BLaER1 treated with 17β-estradiol and CSF1 and Interleukin-3, amounts not matched to agents 10 nM and 100 nM (cell line): ENCODE data around the gene PRPF6.

Experiments
- H3K27ac ChIP-seq, 11 experiments: shearing (Covaris generic); formaldehyde crosslinking; 2 replicates each; pipeline ENCODE4 v1.8.1; 2022
- H3K27me3 ChIP-seq, 11 experiments: shearing (Covaris generic); formaldehyde crosslinking; 2 replicates each; pipeline ENCODE4 v1.8.1; 2022
- H3K36me3 ChIP-seq, 11 experiments: shearing (Covaris generic); formaldehyde crosslinking; 2 replicates each; pipeline ENCODE4 v1.8.1; 2022
- H3K4me1 ChIP-seq, 10 experiments: shearing (Covaris generic); formaldehyde crosslinking; 2 replicates each; pipeline ENCODE4 v1.8.1; 2022
- H3K4me2 ChIP-seq, 11 experiments: shearing (Covaris generic); formaldehyde crosslinking; 2 replicates each; pipeline ENCODE4 v1.8.1; 2022
- H3K4me3 ChIP-seq, 10 experiments: shearing (Covaris generic); formaldehyde crosslinking; 2 replicates each; pipeline ENCODE4 v1.8.1; 2022
- H3K9ac ChIP-seq, 11 experiments: shearing (Covaris generic); formaldehyde crosslinking; 2 replicates each; pipeline ENCODE4 v1.8.1; 2022
- H3K9me3 ChIP-seq, 11 experiments: shearing (Covaris generic); formaldehyde crosslinking; replicated peaks in 1 of 11; 2 replicates each; pipeline ENCODE4 v1.8.1; 2022
- H4K20me1 ChIP-seq, 11 experiments: shearing (Covaris generic); formaldehyde crosslinking; 2 replicates each; pipeline ENCODE4 v1.8.1; 2022
- Cebpa-rat ChIP-seq, 11 experiments: shearing (Covaris generic); IDR thresholded peaks; 2 replicates each; pipeline ENCODE4 v1.8.1; 2022

PRPF6 gene

GRCh38 chr20:64065062-64065973, 84.4 kb downstream of the PRPF6 start:
- 0 out of 20 replicates have a peak overlapping the region, but pooled peaks of 1 of the 10 experiments have one; percentile 14 for H3K4me3 ChIP-seq
- peak overlapping the region; percentile 68 to 100 (median 98) for H3K4me2 ChIP-seq
- H3K36me3 ChIP-seq = no peaks in the 10 kb centered on the region
- TF ChIP-seq Cebpa-rat (IDR thresholded peaks at IDR 0.05) = no peak
- H3K27ac ChIP-seq = peak overlapping the region in 8 of 11 experiments; percentile 3 to 71 (median 48); a peak in 14 of 22 replicates
- peaks cover 4 to 43% (median 18%) of the 10 kb centered on the region in 11 experiments; a peak in 14 of 22 replicates for H4K20me1 ChIP-seq
- no peaks in the 10 kb centered on the region for H3K9me3 ChIP-seq
- H3K9ac ChIP-seq = peak overlapping the region in 7 of 11 experiments; percentile 19 to 93 (median 31); a peak in 12 of 22 replicates
- H3K4me1 ChIP-seq = peaks cover 62 to 80% (median 77%) of the 10 kb centered on the region in 10 experiments
- no peaks in the 10 kb centered on the region for H3K27me3 ChIP-seq

- Histone ChIP-seq H3K27me3 (no peaks in the 10 kb centered on the region), H3K36me3 (no peaks in the 10 kb centered on the region), H3K4me2 (peak overlapping the region; percentile 68 to 100 (median 98)), H3K9me3 (no peaks in the 10 kb centered on the region), H3K4me3 (0 out of 20 replicates have a peak overlapping the region, but pooled peaks of 1 of the 10 experiments have one; percentile 5), H3K9ac (peak overlapping the region in 7 of 11 experiments; percentile 19 to 61 (median 30); a peak in 10 of 22 replicates), H4K20me1 (peaks cover 4 to 50% (median 21%) of the 10 kb centered on the region in 11 experiments; a peak in 14 of 22 replicates), H3K27ac (peak overlapping the region in 8 of 11 experiments; percentile 3 to 71 (median 48); a peak in 13 of 22 replicates), H3K4me1 (peaks cover 62 to 86% (median 84%) of the 10 kb centered on the region in 10 experiments)
- no peak for TF ChIP-seq Cebpa-rat (IDR thresholded peaks at IDR 0.05)
Observed at GRCh38 chr20:64065974-64066343, 85.0 kb downstream of the PRPF6 start.

- Histone ChIP-seq H3K4me2 (peak overlapping the region; percentile 68 to 100 (median 98)), H3K4me3 (no peak overlapping the region), H3K9ac (peak overlapping the region in 2 of 11 experiments; percentile 7 to 38; a peak in 2 of 22 replicates), H4K20me1 (peaks cover 14 to 61% (median 31%) of the 10 kb centered on the region in 11 experiments; a peak in 20 of 22 replicates), H3K4me1 (peaks cover 72 to 95% (median 94%) of the 10 kb centered on the region in 10 experiments), H3K27ac (0 out of 22 replicates have a peak overlapping the region, but pooled peaks of 1 of the 11 experiments have one; percentile 3), H3K9me3 (no peaks in the 10 kb centered on the region), H3K36me3 (peaks cover 0 to 6% (median 3%) of the 10 kb centered on the region in 11 experiments; a peak in 12 of 22 replicates), H3K27me3 (no peaks in the 10 kb centered on the region)
- TF ChIP-seq Cebpa-rat (IDR thresholded peaks at IDR 0.05) = no peak
Observed at GRCh38 chr20:64067005-64067632, 86.2 kb downstream of the PRPF6 start.

- H3K27ac ChIP-seq = no peak overlapping the region
- peak overlapping the region; percentile 68 to 100 (median 99); a peak in 21 of 22 replicates for H3K4me2 ChIP-seq
- peaks cover 73 to 96% (median 94%) of the 10 kb centered on the region in 10 experiments for H3K4me1 ChIP-seq
Observed at GRCh38 chr20:64067733-64068307, 86.9 kb downstream of the PRPF6 start.

GRCh38 chr20:64068386-64069208, 87.7 kb downstream of the PRPF6 start:
- H3K4me3 ChIP-seq = no peak overlapping the region
- H3K4me1 ChIP-seq = peaks cover 80 to 100% (median 99%) of the 10 kb centered on the region in 10 experiments
- peak overlapping the region; percentile 35 to 100 (median 99); a peak in 21 of 22 replicates for H3K4me2 ChIP-seq
- no peaks in the 10 kb centered on the region for H3K9me3 ChIP-seq
- peaks cover 4 to 21% (median 16%) of the 10 kb centered on the region in 11 experiments for H3K36me3 ChIP-seq
- no peak for TF ChIP-seq Cebpa-rat (IDR thresholded peaks at IDR 0.05)
- no peaks in the 10 kb centered on the region for H3K27me3 ChIP-seq
- peak overlapping the region in 4 of 11 experiments; percentile 14 to 54 (median 23); a peak in 6 of 22 replicates for H3K9ac ChIP-seq
- no peak overlapping the region for H3K27ac ChIP-seq
- H4K20me1 ChIP-seq = peaks cover 28 to 76% (median 46%) of the 10 kb centered on the region in 11 experiments; a peak in 20 of 22 replicates

More at GRCh38 chr20:64067733-64068307, 86.9 kb downstream of the PRPF6 start:
- Histone ChIP-seq H3K27me3 (no peaks in the 10 kb centered on the region), H4K20me1 (peaks cover 21 to 68% (median 38%) of the 10 kb centered on the region in 11 experiments; a peak in 20 of 22 replicates), H3K9ac (peak overlapping the region in 2 of 11 experiments; percentile 38 to 54; a peak in 3 of 22 replicates), H3K36me3 (peaks cover 0 to 13% (median 8%) of the 10 kb centered on the region in 11 experiments; a peak in 18 of 22 replicates), H3K4me3 (no peak overlapping the region), H3K9me3 (no peaks in the 10 kb centered on the region)
- TF ChIP-seq Cebpa-rat (IDR thresholded peaks at IDR 0.05) = no peak

DNA sequence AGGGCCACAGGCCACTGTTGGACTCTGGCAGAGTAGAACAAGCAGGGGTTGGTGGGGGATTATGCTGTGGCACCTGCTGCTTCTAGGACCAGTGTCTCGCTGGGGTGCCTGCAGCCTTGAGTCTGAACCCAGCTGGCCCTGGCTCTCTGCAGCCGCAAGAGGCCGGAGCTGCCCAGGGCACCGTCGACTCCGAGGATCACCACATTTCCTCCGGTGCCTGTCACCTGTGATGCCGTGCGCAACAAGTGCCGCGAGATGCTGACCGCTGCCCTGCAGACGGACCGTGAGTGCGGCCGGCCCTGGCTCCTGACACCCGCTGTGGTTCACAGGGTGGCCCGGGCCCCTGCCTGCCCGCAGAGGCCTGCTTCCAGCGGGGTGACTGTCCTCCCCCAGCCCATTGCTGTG, 88.3 kb downstream of the PRPF6 start:
- Histone ChIP-seq H3K4me2 (peak overlapping the region in 10 of 11 experiments; percentile 35 to 100 (median 99); a peak in 17 of 22 replicates), H3K36me3 (peaks cover 11 to 27% (median 22%) of the 10 kb centered on the region in 11 experiments), H3K9me3 (no peaks in the 10 kb centered on the region), H4K20me1 (peaks cover 30 to 76% (median 49%) of the 10 kb centered on the region in 11 experiments; a peak in 21 of 22 replicates), H3K27ac (no peak overlapping the region), H3K27me3 (no peaks in the 10 kb centered on the region), H3K9ac (peak overlapping the region in 4 of 11 experiments; percentile 16 to 43 (median 36); a peak in 4 of 22 replicates), H3K4me3 (no peak overlapping the region), H3K4me1 (peaks cover 80 to 100% (median 99%) of the 10 kb centered on the region in 10 experiments)
- no peak for TF ChIP-seq Cebpa-rat (IDR thresholded peaks at IDR 0.05)

- peak overlapping the region in 3 of 11 experiments; percentile 31 to 43 (median 41); a peak in 2 of 22 replicates for H3K9ac ChIP-seq
- peaks cover 14 to 32% (median 27%) of the 10 kb centered on the region in 11 experiments for H3K36me3 ChIP-seq
- peak overlapping the region in 10 of 11 experiments; percentile 24 to 100 (median 99); a peak in 16 of 22 replicates for H3K4me2 ChIP-seq
- H3K4me3 ChIP-seq = no peak overlapping the region
- H3K27me3 ChIP-seq = no peaks in the 10 kb centered on the region
- H3K9me3 ChIP-seq = no peaks in the 10 kb centered on the region
- H3K27ac ChIP-seq = no peak overlapping the region
- H4K20me1 ChIP-seq = peaks cover 31 to 77% (median 52%) of the 10 kb centered on the region in 11 experiments; a peak in 21 of 22 replicates
- TF ChIP-seq Cebpa-rat (IDR thresholded peaks at IDR 0.05) = no peak
- peaks cover 80 to 100% (median 99%) of the 10 kb centered on the region in 10 experiments for H3K4me1 ChIP-seq
Observed at GRCh38 chr20:64069614-64070243, 88.8 kb downstream of the PRPF6 start.
